ENCODE data around the gene ODAD2.
"Not testable (repeated sequence)": the region's sequence is repeated elsewhere in the genome, so short reads cannot be mapped to it uniquely, and the experiment has no call there.

ODAD2 gene

GRCh38 chr10:27969931-27970330 lies 28.9 kb downstream of the ODAD2 start:
- DNase-seq = not testable (repeated sequence)

DNA sequence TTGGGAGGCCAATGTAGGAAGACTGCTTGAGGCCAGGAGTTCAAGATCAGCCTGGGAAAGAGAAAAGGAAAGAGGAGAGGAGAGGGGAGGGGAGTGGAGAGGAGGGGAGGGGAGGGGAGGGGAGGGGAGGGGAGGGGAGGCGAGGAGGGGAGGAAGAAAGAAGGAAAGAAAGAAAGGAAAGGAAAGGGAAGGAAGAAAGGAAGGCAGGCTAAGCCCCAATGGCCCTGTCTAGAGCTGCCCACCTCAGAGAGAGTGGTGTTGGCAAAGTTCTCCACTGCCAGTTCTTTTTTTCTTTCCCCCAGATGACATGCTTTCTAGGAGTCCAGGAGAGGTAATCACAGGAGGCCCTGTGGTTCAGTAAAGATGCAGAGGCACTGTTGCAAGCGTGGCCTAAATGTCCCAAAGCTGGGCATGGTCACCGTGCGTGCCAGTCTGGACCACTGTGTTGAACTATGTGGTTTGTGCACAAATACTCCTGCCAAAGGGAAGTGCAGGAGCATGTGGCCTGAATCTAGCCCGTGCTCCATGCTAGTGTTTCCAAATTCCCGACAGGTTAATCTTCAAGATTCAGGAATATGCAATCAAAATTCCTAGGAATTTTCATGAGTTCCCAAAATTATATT lies 39.7 kb downstream of the ODAD2 start:
- no peak for DNase-seq

GRCh38 chr10:27958383-27958782 lies 40.5 kb downstream of the ODAD2 start:
- DNase-seq = not testable (repeated sequence)

- DNase-seq = no peak
Measured at GRCh38 chr10:27950242-27950564, 48.7 kb downstream of the ODAD2 start.

GRCh38 chr10:27949528-27950241 lies 49.2 kb downstream of the ODAD2 start:
- DNase-seq = no peak

GRCh38 chr10:27948186-27948585 lies 50.7 kb downstream of the ODAD2 start:
- no peak for DNase-seq

DNA sequence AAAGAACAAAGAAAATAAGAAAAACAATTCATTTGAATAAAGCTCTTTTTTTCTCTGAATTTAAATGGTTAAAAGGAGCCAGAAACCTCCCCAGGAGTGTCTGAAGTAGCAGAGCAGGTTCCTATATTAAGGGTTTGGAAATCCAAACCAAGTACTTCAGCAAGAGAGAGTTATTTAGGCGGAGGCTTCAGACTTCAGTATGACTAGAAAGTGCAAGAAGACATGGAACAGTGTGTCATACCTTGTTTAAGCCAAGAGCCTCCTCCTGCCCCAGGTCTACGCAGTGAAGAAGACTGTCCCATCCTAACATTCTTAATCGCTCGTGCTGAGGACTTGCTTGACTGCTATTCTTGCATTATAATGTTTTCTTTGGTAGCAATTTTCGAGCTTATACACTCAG lies 51.3 kb downstream of the ODAD2 start:
- DNase-seq = no peak

DNA sequence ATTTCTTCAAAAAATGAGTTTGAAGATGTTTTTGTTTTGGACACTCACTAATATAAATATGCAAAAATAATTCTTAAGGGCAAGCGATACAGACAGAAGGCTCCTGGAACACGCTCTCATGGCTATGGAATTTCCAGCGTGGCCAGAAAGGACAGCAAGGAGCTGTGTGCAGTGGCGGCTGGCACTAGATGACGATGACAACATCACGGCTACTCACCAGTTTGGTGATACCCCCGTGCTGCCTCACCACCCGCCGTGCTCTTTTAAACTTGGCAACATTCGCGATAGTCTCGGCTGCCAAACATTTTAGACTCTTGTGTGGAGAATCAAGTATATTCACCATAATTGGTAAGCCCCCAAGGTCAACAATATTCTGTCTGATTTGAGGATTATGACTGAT lies 54.9 kb downstream of the ODAD2 start:
- DNase-seq = no peak

GRCh38 chr10:27914888-27915287 lies 84.0 kb downstream of the ODAD2 start:
- no peak for DNase-seq

DNA sequence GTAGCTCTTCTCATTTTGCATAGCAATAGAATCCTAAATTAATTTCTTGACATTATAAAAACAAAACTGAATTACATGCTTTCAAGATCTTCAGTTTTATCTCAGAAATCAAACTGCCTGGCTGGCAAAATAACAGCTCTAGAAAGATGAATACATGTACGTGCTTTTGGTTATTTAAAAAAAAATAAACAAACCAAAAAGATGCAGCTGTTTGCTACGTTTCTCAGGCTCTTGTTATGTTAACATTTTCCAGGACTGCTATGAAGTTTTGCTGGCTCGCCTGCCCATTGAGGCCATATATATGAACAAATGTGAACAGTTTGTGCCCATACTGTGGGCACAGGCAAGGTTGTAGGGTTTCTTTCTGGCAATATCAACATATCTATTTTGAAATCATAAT lies 86.6 kb downstream of the ODAD2 start:
- DNase-seq = no peak

DNA sequence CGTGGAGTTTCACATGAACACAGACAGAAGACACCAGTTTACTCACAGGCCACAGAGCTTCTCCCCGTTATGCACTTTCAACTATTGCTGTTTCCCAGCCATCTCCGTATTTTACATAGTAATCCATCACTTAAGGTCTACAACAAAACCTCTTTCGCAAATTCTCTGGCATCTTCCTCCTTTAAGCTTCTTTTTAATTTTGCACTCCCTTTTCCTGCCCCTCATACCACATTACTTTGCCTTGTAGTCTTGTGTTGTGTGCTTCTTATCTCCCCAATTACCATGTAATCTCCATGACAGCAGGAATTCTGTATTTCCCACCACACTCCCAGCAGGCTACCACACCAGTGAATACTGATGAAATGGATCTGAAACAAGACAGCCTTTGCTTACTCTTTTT lies 87.3 kb downstream of the ODAD2 start:
- DNase-seq = no peak

DNA sequence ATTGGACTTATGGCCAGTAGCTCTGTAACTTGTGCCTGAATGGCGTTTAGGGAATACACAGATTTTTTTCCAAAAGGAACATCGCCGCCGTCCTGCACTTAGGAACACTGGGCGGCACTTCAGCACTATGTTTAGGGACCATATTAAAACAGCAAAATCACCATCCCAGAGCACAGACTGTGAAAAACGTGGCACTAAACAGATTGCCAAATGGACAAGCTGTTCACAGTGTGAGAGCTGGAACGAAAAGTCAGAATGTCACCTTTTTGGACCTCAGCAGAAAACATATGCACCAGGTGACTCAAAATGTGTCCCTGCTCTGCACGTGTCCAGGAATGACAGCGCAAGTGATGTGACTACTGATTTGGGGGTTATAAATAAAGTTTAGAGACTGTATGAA lies 87.9 kb downstream of the ODAD2 start:
- DNase-seq = no peak

DNA sequence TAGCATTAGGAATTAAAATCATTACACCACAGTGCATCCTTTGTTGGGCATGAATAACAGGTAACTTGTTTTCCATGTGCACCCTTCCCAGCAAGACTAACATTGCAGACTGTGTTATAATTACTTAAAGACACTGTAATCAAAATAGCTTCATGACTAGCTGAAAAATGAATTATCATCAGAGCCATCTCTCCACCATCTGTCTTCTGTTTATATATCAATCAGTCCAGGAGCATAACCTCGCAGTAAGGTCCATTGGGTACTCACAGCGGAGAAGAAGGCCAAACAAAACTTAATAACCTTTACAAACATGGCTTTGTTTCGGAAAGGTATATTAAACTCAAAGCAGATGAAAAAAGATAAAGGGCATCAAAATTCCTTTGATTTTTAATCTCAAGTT lies 90.6 kb downstream of the ODAD2 start:
- DNase-seq = no peak

- DNase-seq = not testable (repeated sequence)
Measured at GRCh38 chr10:27899485-27899884, 99.4 kb downstream of the ODAD2 start.

- no peak for DNase-seq
Measured at GRCh38 chr10:27899058-27899457, 99.8 kb downstream of the ODAD2 start.

DNA sequence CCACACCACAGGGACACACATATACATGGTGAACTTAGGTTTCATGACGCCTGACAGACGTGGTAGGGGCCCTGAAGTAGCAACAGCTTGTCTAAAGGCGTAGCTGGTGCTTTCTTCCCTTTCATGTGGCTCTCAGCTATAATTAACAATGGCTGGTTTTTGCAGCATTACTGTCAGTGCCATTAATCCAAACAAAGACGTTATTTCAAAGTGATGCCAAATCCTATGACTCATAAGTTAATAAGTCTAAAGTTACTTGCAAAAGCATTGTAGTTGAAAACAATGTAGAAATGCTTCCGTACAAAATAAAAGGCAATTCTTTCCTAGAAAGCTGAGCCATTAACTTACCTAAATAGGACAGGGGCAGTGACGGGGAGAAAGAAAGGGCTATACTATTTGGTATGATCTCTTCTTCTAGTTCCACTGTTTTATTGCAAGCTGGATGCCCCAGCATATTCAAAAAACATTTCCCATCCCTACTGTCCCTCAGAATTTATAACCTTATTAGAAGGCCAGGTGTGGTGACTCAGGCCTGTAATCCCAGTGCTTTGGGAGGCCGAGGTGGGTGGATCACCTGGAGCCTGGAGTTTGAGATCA lies 105.4 kb downstream of the ODAD2 start:
- DNase-seq = no peak

GRCh38 chr10:27890971-27891370 lies 107.9 kb downstream of the ODAD2 start:
- DNase-seq = no peak

- DNase-seq = no peak
Measured at GRCh38 chr10:27889518-27889917, 109.4 kb downstream of the ODAD2 start.

DNA sequence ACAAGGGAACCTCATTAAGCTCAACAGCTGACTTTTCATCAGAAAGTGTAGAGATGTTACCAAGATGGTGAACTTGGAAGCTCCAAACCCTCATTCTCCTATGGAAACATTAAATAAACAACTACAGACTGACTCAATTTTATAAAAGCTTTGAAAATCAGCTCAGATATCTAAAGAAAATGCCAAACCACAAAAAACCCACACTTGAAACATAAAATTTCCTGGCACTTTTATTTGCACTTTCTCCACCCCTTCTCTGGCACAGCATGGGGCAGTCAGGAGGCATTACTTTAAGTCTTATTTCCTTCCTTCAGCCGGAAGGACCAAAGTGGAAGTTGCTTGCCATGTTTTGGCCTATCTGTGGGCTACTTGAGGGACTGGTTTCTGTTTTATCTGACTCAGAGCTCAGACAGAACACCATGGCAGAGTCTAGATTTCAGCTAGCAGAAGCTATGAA lies 114.7 kb downstream of the ODAD2 start:
- DNase-seq = no peak

- no peak for DNase-seq
Measured at GRCh38 chr10:27878281-27878680, 120.6 kb downstream of the ODAD2 start.

DNA sequence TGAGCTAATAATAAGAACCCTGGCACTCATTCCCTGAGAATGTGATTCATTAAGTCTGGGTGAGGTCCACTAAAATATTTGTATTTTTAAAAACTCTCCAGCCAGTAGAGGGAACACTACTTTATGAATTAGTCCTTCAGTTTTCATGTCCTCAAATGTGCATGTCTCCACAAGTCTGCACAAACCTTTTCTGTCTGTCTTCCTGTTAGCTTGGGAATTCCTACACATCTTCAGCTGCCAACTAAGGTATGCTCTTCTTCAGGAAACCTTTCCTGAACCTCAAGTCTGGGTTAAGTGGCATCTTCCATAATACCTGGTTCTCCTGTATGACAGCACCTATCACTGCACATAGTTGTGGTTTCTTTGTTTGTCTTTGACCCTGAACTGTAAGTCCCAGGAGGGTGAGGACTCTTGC lies 133.7 kb downstream of the ODAD2 start:
- no peak for DNase-seq

GRCh38 chr10:27861781-27862180 lies 137.1 kb downstream of the ODAD2 start:
- no peak for DNase-seq

DNA sequence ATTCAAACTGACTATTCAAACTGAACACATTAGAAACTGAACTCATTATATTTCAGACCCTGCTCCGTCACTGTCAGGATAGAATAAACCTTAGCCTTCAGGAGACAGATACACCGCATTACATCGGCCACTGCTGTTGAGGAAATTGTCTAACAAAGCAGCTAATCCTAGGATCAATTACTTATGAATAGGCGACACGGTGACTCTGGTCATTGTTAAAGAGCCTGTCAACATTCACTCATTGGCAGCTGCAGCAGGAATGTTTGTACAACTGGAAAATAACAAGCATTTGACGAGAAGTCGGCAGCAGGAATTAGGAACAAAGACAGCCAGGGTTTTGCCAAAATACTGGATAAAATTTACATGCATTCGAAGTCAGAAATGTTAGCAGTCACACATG lies 141.3 kb downstream of the ODAD2 start:
- no peak for DNase-seq

DNA sequence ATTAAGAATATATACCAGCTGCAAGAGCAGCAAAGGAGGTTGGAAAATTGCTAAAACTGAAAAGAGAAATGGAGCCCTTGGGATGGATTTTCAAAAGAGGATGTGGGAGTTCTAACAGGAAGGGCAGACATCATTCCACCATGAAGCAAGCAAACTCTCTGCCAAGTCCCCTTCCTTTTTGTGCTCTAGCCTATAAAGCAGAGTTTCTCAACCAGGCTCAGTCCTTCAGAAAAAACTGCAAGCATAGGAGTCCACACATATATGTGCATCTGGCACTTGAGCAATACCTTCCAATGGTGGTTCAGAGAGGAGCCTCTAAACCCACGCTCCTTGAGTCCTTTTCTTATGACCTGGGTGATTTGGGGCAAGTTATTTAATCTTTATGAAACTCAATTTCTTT lies 154.7 kb downstream of the ODAD2 start:
- no peak for DNase-seq

GRCh38 chr10:27838901-27839300 lies 160.0 kb downstream of the ODAD2 start:
- no peak for DNase-seq
